Endothelial cell of umbilical vein (primary cell): ENCODE measurements around the gene RAB24. TPM values are rescaled to one million over a fixed set of nuclear protein-coding genes. Genes with fewer than 3 reads are reported as not detected.

Source experiments
- BruUV-seq: library from RNA; stranded (reverse); fragments of 400-500 nt; replicated peaks from 2 replicates; lab custom pipeline; 2021; lab: Mats Ljungman, UMichigan
- CTCF ChIA-PET: fragments of 300-600, 350-600 bp; sonication (Branson Sonifier 250); formaldehyde crosslinking; loops from one replicate; lab custom pipeline; 2021; ENCODE audit warnings: antibody characterized with exemption, inconsistent platforms; lab: Charles Lee
- POLR2A ChIA-PET: fragments of 300-600, 350-600 bp; sonication (Branson Sonifier 250); formaldehyde crosslinking; loops from one replicate; lab custom pipeline; 2021; ENCODE audit warnings: antibody characterized with exemption, inconsistent platforms; lab: Charles Lee
- DNase-seq: peaks from one replicate; pipeline ENCODE4 v3.0.0-alpha.2; 2011; ENCODE audit warnings: low read depth, low spot score
- FAIRE-seq: peaks from 2 replicates; lab custom pipeline; 2011; peaks lifted over from hg19 to GRCh38; lab: Jason Lieb, UNC
- H2AFZ ChIP-seq: 2 replicates; pipeline ENCODE4 v1.6.0; 2012; ENCODE audit warnings: low read depth, low read length, control low read depth, inconsistent platforms
- H3K27ac ChIP-seq: 2 replicates; pipeline ENCODE4 v1.5.1; 2011; ENCODE audit warnings: low read depth, mild to moderate bottlenecking, control low read depth, low read length, moderate library complexity; ENCODE audit not compliant: insufficient read depth
- H3K27me3 ChIP-seq, 2 experiments: 2 replicates each; pipeline versions ENCODE4 v1.6.0 to v1.6.1; 2011; ENCODE audit warnings: low read length in 2 of 2, mixed read lengths in 1 of 2; ENCODE audit not compliant: control insufficient read depth in 2 of 2, insufficient read depth in 2 of 2
- H3K36me3 ChIP-seq, 2 experiments: 2 replicates in 1 of 2; 3 replicates in 1 of 2; pipeline ENCODE4 v1.5.1; 2011; ENCODE audit warnings: low read length in 2 of 2, mild to moderate bottlenecking in 1 of 2, moderate library complexity in 1 of 2; ENCODE audit not compliant: control insufficient read depth in 2 of 2, insufficient read depth in 2 of 2; ENCODE audit errors: extremely low read depth in 1 of 2
- H3K4me1 ChIP-seq: 3 replicates; pipeline ENCODE4 v1.5.1; 2011; ENCODE audit warnings: mild to moderate bottlenecking, low read length; ENCODE audit not compliant: control insufficient read depth, insufficient read depth; ENCODE audit errors: extremely low read depth
- H3K4me2 ChIP-seq: 2 replicates; pipeline ENCODE4 v1.6.1; 2011; ENCODE audit warnings: low read length, control low read depth, mixed read lengths; ENCODE audit not compliant: insufficient read depth
- H3K4me3 ChIP-seq, 3 experiments: fragments of 200-600 bp in 1 of 3; sonication (generic), shearing (Covaris generic) in 1 of 3; replicated peaks in 1 of 3; 2 replicates each; pipeline ENCODE4 v1.5.1; 2011 to 2016; ENCODE audit warnings: control low read depth in 3 of 3, low read length in 3 of 3, mild to moderate bottlenecking in 2 of 3, inconsistent platforms in 1 of 3, low read depth in 1 of 3, moderate library complexity in 1 of 3; ENCODE audit not compliant: insufficient read depth in 1 of 3
- H3K79me2 ChIP-seq: 2 replicates; pipeline ENCODE4 v1.6.0; 2012; ENCODE audit warnings: low read length, inconsistent platforms; ENCODE audit not compliant: control insufficient read depth, insufficient read depth
- H3K9ac ChIP-seq: replicated peaks from 2 replicates; pipeline ENCODE3; 2011; ENCODE audit warnings: low read length, control low read depth; ENCODE audit not compliant: insufficient read depth; ENCODE audit errors: extremely low read depth
- H3K9me1 ChIP-seq: replicated peaks from 3 replicates; pipeline ENCODE4 v1.6.0; 2011; ENCODE audit warnings: mild to moderate bottlenecking, low read length; ENCODE audit not compliant: control insufficient read depth, insufficient read depth; ENCODE audit errors: extremely low read depth
- H3K9me3 ChIP-seq: replicated peaks from 2 replicates; pipeline ENCODE4 v1.5.1; 2012; ENCODE audit warnings: low read length, inconsistent platforms; ENCODE audit not compliant: control insufficient read depth, insufficient read depth
- H4K20me1 ChIP-seq: replicated peaks from 2 replicates; pipeline ENCODE3; 2011; ENCODE audit warnings: mild to moderate bottlenecking, low read length; ENCODE audit not compliant: control insufficient read depth, insufficient read depth; ENCODE audit errors: extremely low read depth
- CTCF ChIP-seq, 2 donors: IDR thresholded peaks; 1 replicate in 1 of 2; 2 replicates in 1 of 2; pipeline ENCODE4 v1.5.1; 2011; ENCODE audit warnings: low read length in 2 of 2, mild to moderate bottlenecking in 2 of 2, moderate library complexity in 2 of 2, control low read depth in 1 of 2, inconsistent platforms in 1 of 2, low read depth in 1 of 2; ENCODE audit not compliant: insufficient read depth in 1 of 2; ENCODE audit errors: extremely low read depth in 1 of 2
- EZH2 ChIP-seq: IDR thresholded peaks from 2 replicates; pipeline ENCODE4 v1.6.1; 2012; ENCODE audit warnings: borderline replicate concordance, low read depth, mild to moderate bottlenecking, moderate library complexity, low read length, inconsistent platforms; ENCODE audit not compliant: severe bottlenecking
- FOS ChIP-seq: IDR thresholded peaks from 2 replicates; pipeline ENCODE4 v1.6.1; 2011; ENCODE audit warnings: mild to moderate bottlenecking, low read length, moderate library complexity, borderline replicate concordance; ENCODE audit not compliant: insufficient read depth
- GATA2 ChIP-seq: IDR thresholded peaks from 2 replicates; pipeline ENCODE4 v1.7.0; 2011; ENCODE audit warnings: low read depth, mild to moderate bottlenecking, moderate library complexity, mixed read lengths, low read length; ENCODE audit not compliant: insufficient read length, insufficient read depth
- JUN ChIP-seq: IDR thresholded peaks from 2 replicates; pipeline ENCODE4 v1.6.1; 2011; ENCODE audit warnings: borderline replicate concordance, low read depth; ENCODE audit not compliant: insufficient read length, insufficient read depth
- MAX ChIP-seq: IDR thresholded peaks from 2 replicates; pipeline ENCODE4 v1.6.1; 2011; ENCODE audit not compliant: insufficient read depth, insufficient read length
- MYC ChIP-seq: IDR thresholded peaks from one replicate; pipeline ENCODE4 v1.6.1; 2011; ENCODE audit warnings: mild to moderate bottlenecking, low read depth, low read length
- POLR2A ChIP-seq: IDR thresholded peaks from 2 replicates; pipeline ENCODE4 v1.6.1; 2012; ENCODE audit warnings: low read depth, mild to moderate bottlenecking, control low read depth, low read length
- POLR2AphosphoS5 ChIP-seq: IDR thresholded peaks from 2 replicates; pipeline ENCODE4 v1.6.1; 2012; ENCODE audit warnings: low read depth, mild to moderate bottlenecking, control low read depth, low read length, moderate library complexity; ENCODE audit not compliant: insufficient read depth
- dilution Hi-C: fragments of 300-500 bp; cut with MboI; formaldehyde crosslinking; loops from one replicate; pipeline ENCODE4 v1.15.0; 2019; ENCODE audit warnings: low sequenced_read_pairs; ENCODE audit not compliant: extremely low pct_ligation_motif_present
- intact Hi-C: fragments of 100-400 bp; cut with micrococcal nuclease; formaldehyde crosslinking; loops from one replicate; pipeline ENCODE4 v1.10.0; 2022
- polyA plus RNA-seq, 4 experiments: library from polyadenylated mRNA; depleted of rRNA in 3 of 4; stranded (reverse) in 3 of 4; unstranded in 1 of 4; fragments of >200 nt; gene quantifications; 2 replicates each; pipeline versions ENCODE4 v1.2.1 to v1.2.3, GENCODE V29; 2011 to 2012; ENCODE audit warnings: missing spikeins in 1 of 4
- total RNA-seq: library from RNA; stranded (reverse); gene quantifications from 2 replicates; pipeline ENCODE4 v1.2.3, GENCODE V29; 2021

The RAB24 gene
- total and polyA plus RNA-seq, 2 donors (not counting 3 experiments of a cell fraction or from before 2014, with no cell fraction given), result 20.7 to 44.0 TPM

- FAIRE-seq (no peak), DNase-seq (no peak)
- Histone ChIP-seq H3K4me1 (peaks cover 37% of the 10 kb centered on the region), H3K79me2 (peaks cover 36% of the 10 kb centered on the region), H3K27me3 (no peaks in the 10 kb centered on the region), H3K9ac (no peak overlapping the region), H3K4me3 (no peak overlapping the region), H3K36me3 (peaks cover 0 to 16% of the 10 kb centered on the region in 2 experiments), H3K27ac (no peak overlapping the region), H3K4me2 (no peak overlapping the region), H3K9me1 (no peaks in the 10 kb centered on the region), H2AFZ (no peak overlapping the region), H4K20me1 (no peaks in the 10 kb centered on the region), H3K9me3 (no peaks in the 10 kb centered on the region)
- intact Hi-C loops (loop anchor here (5.0 kb wide), 1 partner anchor 169 kb away; the partner anchor contains the start of gene NSD1), dilution Hi-C loops (no loop called here)
- no TSS peak for BruUV-seq
- POLR2A ChIA-PET, result no interaction called here
- CTCF ChIA-PET, result interaction anchor here (1.6 to 4.8 kb wide), 4 partner anchors 8 to 190 kb away, joined by 3 to 30 read pairs (median 6); no protein-coding TSS in a partner anchor
- no peak for TF ChIP-seq CTCF (IDR thresholded peaks at IDR 0.05; ENCODE audit: extremely low read depth in 1 of 2, insufficient read depth in 1 of 2, low read depth in 1 of 2, low read length in 2 of 2)
- TF ChIP-seq MAX, result no peak
Measured at GRCh38 chr5:177301503-177302165, 1.9 kb downstream of the RAB24 start.

GRCh38 chr5:177300951-177301350 is 2.6 kb downstream of the RAB24 start:
- no peaks in the 10 kb centered on the region for H3K27me3 ChIP-seq
- DNase-seq (no peak), FAIRE-seq (peak; percentile 38)
- no peak overlapping the region for H2AFZ ChIP-seq
- peak overlapping the region; percentile 34 for H3K4me2 ChIP-seq
- ChIA-PET CTCF (interaction anchor here (1.6 to 4.8 kb wide), 3 partner anchors 8 to 187 kb away, joined by 3 to 30 read pairs (median 4); no protein-coding TSS in a partner anchor), POLR2A (no interaction called here)
- H3K79me2 ChIP-seq, result peaks cover 35% of the 10 kb centered on the region
- H3K27ac ChIP-seq, result peak overlapping the region; percentile 42
- H3K9me1 ChIP-seq, result no peaks in the 10 kb centered on the region
- H3K4me3 ChIP-seq, result no peak overlapping the region
- peaks cover 44% of the 10 kb centered on the region for H3K4me1 ChIP-seq
- H3K9me3 ChIP-seq, result no peaks in the 10 kb centered on the region
- dilution Hi-C loops (no loop called here), intact Hi-C loops (loop anchor here (1.0 to 5.0 kb wide), 2 partner anchors 169 to 187 kb away; partner anchors contain the start of gene NSD1)
- H3K9ac ChIP-seq, result no peak overlapping the region
- peaks cover 0 to 15% of the 10 kb centered on the region in 2 experiments for H3K36me3 ChIP-seq
- TF ChIP-seq POLR2A (no peak), EZH2 (no peak), POLR2AphosphoS5 (no peak), FOS (no peak), GATA2 (no peak), MAX (no peak), CTCF (IDR thresholded peaks at IDR 0.05; ENCODE audit: extremely low read depth in 1 of 2, insufficient read depth in 1 of 2, low read depth in 1 of 2, low read length in 2 of 2) (no peak), JUN (no peak), MYC (no peak)
- no TSS peak for BruUV-seq
- H4K20me1 ChIP-seq, result no peaks in the 10 kb centered on the region
